HG03025 (cell line): ENCODE data around the gene ATXN7L3.

ENCODE experiments used
- ATAC-seq: cut with Tn5 transposase; IDR thresholded peaks from one replicate; pipeline ENCODE4 v1.9.1; 2021; ENCODE audit warnings: mild to moderate bottlenecking, moderate library complexity; ENCODE audit not compliant: unreplicated experiment, low FRiP score

Gene ATXN7L3

DNA sequence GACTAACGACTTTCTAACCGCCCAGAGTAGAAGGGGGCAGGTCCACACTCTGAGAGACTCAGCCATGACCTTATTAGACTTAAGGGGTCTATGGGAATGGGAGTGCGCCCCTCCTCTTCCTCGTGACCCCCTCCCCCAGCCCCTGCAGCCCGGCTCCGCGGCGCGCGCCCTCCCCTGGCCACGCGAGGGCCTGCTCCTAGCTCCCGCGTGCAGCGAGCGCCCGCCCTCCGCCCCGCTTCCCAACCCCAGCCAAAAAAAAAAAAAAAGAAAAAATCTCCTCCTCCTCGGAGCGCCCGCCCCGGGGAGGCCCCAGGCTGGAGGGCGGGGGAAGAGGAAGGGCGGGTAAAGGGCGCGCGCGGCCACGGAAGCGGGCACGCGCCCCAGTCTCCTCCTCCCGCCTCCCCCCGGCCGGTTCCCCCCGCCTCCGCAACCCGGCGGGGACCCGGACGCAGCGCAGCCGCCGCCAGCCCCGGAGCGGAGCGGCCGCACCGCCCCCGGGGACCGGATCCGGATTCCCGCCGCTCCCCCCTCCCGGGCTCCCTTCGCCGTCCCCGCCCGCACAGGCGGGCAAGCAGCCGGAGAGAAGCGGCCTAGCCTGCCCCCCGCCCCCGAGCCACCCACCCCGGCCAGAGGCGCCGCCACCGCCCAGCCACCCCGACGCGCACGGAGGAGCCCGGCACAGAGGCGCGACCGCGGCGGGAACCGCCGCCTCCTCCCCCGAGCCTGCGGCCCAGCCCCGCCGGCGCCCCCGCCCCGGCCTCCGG, 18.8 kb upstream of the ATXN7L3 start:
- peak; percentile 39 for ATAC-seq

DNA sequence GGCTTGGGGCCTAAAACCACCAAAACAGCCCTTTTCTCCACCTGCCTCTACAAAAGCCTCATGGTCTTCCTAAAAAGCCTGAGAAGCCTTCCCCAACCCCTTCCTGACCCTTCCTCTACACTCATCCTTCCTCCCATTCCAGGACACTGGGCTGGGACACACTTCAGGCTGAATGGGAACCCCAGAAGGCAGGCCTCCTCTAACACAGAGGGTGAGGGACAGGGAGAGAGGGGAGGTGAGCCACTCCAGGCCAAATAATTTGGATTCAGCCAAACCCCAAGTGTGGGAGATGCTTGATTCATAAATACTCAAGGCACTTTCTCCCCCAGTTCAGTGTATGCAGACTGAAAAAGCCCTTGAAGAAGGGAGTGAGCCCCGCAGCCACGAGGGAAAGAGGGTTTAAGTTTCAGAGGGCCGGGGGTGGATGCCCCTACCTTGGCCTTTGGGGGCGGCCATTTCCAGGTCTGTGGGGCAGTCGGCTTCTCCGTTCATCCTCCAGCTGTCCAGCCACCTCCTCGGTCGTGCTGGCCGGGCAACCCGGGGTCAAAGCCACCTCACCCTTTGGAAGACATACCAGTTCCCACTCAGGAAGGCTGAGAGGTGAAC, 18.2 kb upstream of the ATXN7L3 start:
- ATAC-seq, result no peak

DNA sequence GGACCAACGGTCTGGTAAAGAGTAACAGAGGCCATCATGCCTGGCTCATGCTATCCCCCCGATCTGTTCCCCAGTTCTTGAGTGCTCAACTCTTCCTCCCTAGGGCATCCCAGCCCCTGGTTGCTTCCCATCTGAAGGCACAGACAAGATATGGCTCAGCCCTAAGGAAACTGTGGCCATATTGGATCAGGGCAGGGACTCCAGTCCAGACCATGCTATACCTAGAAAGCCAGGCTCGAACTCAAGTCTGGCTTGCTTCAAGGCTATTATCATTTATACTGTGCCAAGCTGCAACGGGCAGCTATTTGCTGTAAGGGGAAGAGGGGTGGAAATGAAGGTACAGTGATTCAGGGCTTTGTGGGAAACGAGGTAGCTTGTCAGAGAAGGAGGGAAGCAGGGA, 17.0 kb upstream of the ATXN7L3 start:
- ATAC-seq, result no peak

DNA sequence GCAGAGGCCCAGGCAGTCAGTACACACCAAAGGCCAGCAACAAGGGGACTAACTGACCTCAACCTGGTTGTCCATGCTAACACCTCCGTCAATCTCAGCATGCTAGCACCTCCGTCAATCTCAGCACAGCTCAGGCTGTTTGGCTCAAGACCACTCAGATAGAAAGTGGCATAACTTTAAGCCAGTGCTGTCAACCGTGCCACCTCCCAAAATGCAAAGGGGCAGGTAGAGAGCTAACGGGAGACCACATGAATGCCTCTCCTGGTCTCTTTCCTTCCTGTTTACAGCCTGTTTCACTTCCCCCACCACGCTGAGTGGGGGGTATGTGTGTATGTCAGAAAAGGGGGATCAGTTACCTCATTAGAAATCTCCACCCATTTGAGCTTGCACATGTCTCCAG, 16.5 kb upstream of the ATXN7L3 start:
- ATAC-seq, result no peak

DNA sequence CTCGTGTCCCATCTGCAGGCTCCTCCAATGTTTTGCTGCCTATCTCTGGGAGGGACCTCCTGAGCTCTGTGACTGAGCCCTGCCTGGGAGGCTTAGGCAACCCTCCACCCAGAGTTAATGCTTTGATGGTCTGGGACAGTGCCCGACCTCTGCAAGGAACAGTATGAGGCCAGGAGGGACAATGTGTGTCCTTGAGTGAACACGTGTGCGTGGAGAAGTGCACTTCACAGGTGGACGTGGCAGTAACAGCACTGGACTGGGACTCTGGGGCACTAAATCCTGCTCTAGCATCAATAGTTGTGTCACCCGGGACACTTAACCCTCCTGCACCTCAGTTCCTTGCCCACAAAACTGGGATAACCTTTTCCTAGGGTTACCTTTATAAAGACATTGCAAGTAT, 15.2 kb upstream of the ATXN7L3 start:
- no peak for ATAC-seq

DNA sequence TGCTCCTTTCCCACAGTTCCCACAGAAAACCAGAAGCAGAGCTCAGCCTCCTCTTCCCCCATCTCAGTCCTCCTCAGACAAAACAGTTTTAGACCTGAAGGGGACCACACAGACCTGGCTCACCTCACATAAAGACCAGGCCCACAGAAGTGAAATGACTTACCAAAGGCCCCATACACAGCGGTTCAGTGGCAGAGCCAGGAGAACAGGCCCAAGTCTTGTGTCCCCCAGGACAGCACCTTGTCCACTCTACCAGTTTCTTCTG, 14.5 kb upstream of the ATXN7L3 start:
- ATAC-seq, result no peak

DNA sequence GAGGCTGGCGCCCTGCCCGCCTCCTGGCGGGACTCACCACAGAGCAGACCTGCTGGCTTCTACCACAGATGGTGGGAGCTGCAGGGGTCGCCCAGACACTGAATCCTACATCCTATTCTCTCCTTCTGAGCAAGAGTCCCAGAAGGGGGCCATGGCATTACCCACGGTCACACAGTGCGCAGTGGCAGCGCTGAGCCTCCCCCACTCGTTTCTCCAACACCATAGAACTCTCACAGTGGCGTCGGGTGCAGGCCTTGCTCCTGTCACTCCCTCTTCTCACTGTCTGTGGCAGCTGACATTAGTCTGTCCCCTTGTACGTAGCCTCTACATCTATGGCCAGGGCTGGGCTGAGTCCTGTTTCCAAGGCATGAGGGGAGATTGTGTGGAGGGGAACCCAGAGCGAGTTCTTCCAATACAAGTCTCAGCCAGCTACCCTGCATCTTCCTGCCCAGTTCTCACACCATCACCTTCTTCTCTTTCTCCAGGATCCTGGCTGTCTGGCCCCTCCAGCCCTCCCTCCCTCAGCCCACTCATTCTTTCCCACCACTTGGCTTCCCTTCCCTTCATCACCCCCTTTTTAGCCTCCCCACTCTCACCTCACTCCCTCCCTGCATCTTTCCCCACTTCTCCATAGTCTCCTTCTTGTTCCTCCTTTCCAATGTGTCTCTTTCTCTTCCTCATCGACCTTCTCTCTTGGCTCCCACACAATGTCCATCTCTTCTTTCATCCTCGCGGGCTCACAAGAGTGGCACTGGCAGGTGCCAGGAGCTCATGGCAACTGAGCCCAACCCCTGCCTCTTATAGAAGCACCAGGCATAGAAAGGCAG, 13.9 kb upstream of the ATXN7L3 start:
- ATAC-seq, result no peak

DNA sequence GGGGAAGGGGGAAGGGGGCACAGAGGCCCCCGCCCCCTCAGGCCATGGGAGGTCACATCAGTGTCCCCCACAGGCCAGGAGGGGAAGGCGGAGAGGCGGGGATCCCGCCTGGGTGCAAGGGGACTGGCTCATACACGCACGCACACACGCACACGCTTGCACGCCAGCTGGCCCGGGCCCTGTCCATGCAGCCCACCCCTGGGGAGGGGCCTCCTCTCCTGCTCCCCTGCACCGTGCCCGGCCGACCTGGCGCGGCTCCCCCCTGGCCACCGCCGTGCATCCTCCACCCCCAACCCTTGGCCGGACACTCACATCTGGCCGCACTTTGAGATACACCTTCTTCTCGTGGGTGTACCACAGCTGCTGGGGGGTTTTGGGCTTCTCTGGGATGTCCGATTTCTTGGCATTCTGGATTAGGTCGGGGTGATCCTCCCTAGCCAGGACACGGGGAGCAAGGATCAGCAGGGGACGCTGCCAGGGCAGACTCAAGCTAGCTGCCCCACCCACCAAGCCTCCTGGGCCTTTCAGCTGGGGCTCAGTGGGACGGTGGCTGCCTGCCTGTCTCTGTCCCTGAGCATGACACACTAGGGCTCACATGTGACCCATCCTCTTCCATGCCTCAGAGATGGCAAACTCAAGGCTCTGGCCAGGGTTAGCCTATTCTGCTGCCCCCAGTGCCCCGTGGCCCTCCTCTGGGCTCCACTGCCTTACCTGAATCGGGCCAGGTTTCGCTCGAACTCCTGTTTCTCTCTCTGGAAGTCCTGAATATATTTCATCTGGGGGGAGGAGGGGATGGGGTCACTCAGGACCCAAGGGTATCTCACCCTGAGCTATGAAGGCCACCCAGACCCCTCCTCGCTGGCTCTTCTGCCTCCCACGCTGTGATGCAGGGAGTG, 13.1 kb upstream of the ATXN7L3 start:
- no peak for ATAC-seq

DNA sequence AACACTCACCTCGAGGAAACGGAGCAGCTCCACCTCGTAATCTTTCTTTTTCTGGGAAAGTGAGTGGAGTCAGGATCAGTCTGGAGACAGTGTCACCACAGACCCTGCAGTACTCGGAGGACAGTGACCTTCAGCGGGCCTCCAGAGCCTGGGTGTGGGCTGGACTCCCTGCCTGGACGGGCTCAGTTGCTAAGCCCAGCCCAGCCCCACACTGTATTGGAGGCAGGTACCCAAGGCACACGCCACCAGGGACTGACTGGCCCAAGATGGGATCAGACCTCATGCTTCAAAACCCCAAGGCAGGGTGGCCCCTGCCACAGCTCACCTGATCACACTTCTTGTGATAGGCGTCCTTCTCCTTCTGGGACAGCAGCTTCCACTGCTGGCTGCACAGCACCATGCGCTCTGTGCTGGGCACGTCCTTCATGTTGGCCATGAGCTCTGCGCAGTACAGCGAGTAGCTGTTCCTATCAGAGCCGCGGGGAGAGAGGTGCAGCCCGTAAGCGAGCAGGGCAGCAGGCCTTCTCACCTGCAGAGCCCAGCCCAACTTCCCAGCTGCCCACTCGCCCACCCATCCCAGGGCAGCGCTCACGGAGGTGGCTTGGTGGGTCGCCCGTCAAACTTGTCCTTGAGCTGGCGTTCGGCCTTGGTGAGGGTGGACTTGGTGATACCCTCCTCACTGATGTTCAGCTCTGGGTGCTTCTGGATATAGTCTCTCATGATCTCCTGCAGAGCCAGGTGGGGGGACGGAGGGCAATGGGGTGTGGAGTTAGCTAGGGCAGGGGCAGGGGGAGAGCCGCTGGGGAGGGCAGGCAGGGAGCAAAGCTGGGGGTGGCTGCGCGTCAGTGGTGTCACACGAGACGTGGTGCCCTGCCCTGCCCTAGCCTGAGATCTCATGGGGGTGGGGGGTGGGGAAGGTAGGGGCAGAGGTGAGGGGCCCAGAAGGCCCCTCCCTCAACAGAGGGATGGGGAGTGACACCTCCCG, 11.9 kb upstream of the ATXN7L3 start:
- ATAC-seq, result no peak

DNA sequence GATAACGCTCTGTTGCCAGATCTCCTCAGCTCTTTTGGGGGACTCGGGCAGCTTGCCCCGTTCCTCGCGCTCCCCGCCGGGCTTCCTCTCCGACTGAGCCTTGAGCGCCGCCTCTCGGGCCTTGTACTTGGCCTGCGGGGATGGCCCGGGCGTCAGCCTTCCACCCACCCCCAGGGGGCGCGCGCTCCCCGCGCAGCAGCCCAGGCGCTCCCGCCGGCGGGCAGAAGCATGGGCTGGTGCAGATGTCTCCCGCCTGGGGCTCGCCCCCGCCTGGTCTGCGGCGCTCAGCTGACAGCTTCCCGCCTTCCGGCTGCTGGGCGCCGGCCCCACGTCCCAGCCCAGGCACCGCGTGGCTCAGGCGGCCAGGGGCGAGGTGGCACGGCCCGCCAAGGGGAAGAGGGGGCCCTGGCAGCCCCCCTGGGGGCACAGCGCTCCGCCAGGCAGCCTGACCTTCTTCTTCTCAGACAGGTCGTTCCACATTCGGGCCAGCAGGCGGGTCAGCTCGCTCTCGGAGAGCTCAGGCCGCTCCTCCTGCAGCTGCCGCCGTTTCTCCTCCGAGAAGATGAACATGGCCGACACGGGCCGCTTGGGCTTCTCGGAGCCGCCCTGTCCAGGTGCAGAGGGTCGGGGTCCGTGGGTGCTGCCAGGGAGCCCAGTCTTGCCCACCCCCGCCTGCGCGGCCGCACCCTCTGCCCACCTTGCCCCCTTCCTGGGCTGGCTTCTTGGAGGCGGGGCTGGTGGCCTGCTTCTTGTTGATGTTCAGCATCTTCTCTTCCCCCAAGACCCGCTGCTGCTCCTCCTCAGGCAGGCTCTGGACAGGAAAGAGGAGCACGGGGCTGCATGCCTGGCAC, 10.9 kb upstream of the ATXN7L3 start:
- ATAC-seq, result peak; percentile 72

DNA sequence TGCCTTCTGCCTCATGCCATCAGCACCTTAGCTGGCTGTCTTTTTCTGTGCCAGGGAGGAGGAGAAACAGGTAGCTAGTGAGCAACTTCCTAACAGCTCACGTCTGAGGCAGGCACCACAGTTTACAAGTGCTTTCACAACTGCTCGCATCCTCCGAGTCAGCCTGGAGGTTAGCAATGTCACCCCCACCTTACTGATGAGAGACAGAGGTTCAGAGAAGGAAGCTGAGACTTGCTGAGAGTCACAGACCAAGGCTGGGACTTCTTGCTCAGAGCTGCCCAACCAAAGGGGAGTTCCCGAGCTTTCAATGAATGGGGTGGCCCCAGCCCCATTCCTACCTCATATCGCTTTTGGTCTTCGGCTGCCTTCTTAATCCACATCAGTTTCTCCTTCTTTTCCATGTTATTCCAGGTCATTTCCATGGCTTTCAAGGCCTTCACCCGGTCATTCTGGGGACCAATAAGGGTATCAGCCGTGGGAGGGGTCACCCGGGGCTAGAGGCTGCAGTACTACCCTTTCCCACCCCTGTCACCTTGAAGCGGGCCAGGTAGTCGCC, 10.2 kb upstream of the ATXN7L3 start:
- ATAC-seq, result no peak

DNA sequence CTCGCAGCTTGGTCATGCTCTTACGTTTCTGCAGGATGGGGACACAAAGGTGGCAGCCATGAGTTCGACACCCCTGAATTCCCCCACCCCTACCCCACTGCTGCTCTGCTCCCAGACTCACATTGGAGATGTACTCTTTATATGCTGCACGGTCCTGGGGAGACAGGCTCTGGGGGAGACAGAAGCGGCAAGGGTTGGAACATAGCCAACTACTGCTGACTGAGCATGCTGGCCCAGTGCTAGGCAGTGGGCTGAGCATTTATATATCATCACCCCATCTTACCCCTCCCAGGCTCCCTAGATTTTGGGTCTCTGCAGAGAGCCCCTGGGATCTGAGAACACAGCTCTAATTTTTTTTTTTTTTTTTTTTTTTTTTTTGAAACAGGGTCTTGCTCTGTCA, 8.1 kb upstream of the ATXN7L3 start:
- no peak for ATAC-seq

DNA sequence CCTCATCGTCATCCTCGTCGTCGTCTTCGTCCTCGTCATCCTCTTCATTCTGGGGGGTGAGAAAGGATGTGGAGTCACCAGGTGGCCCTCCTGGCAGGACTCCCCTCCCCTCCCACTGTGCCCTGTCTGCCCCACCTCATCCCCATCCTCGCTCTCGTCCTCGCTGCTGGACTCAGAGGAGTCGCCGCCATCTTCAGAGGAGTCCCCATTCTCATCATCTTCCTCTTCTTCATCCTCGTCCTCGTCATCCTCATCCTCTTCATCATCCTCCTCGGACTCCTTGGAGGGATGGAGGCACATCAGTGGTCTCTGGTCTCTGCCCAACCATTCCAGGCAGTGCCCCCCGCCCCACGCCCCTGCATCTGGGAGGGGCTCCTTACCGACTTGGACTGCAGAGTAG, 7.6 kb upstream of the ATXN7L3 start:
- ATAC-seq, result no peak

DNA sequence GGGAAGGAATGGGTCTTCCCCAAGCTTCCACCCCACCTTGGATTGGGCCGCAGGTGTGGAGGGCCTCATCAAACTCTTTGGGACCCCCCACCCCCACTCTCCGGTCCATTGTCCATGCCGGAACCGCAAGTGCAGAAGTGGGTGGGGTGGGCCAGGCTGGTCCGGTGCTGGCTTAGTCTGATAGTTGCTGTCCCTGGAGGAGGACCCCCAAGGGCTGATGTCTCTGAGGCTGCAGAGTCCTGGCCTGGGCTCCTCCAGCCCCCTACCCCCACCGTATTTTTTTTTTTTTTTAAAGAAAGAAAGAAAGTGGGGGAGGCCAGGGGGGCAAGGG, 7.1 kb upstream of the ATXN7L3 start:
- no peak for ATAC-seq

DNA sequence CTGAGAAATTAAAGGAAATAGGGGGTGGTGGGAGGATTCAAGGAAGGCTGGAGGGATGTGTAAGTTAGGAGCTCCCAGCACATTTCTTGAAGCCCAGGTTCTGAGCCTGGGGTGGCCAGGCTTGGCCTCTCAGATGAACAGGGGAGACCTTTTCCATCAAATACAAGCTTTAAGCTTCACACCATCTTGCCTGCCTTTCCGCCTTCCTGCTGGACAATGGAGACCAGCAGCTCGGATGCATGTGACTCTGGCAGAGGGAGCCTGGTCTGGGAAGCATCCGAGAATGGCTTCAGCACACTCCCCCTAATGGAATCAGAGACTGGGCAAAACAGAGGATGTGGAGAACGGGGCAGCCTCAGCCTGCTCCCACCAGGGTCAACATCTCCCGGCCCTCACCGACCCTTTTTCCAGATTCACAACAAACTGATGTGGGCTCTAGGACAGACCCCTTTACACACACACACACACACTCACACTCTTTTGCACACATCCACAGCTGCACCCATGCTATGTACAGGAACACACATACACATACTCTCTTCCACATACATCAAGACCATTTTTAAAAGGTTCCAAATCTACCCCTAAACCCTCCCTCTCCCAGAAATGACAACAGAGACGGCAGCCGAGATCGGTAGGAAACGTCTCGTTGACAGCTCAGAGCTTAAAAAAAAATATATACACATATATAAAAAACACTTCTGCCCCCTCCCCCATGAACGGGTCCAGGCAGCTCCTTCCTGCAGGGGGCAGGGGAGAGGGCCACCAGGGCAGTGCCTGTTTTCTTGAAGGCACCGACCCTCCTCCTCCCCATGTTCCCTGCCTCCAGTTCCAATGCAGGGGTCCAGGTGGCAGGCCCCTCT, 6.5 kb upstream of the ATXN7L3 start:
- no peak for ATAC-seq

DNA sequence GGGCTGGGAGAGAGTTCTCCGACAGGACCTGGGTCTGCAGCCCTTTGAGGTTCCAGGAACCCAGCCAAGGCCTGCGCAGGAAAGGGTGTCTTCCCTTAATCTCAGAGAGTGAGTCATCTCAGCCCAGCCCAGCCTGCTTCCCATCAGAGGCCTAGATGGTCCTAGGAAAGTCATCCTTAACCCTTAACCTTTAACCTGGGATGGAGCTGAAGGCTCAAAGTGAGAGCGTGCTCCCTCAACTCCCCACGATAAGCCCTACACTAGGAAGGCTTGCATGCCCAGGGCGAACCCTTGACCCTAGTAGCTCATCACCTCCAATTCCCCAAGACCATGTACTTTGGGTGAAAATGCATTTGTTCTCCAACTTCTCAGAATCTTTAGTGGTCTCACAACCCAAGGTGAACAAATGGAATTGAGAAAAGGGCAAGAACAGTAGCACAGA, 4.8 kb upstream of the ATXN7L3 start:
- ATAC-seq, result no peak

DNA sequence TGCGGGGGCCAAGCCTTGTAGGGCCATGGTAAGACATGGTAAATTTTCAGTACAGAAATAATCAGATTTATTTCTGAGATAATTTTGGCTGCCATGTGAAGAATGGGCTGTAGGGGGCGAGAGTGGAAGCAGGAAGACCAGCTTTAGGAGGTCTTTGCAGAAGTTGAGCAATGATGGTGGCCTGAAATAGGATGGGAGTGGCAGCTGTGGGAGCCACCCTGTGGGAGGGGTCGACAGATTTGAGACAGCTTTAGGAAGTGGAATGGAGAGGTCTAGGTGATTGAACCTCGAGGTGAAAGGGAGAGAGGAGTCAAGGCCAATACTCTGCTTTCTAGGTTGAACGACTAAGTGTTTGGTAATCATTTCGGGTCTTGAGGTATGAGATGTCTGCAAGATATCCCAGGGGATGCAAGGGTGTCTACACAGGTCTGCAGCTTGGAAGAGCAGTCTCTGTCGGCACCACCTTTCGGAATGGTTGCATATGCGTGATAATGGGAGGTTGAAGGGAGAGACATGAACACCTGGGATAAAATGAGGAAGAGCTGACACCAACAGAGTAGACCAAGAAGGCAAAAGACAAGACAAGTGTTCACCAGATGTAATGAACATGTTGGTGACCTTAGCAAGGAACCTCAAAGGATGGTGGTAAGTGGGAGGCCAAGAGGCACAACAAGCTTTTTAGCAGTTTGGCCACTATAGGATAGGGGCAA, 4.2 kb upstream of the ATXN7L3 start:
- ATAC-seq, result no peak
